Measurements from ENCODE around the gene TRAF2.
"Not testable (repeated sequence)": the region's sequence is repeated elsewhere in the genome, so short reads cannot be mapped to it uniquely, and the experiment has no call there.

TRAF2 gene, protein sequence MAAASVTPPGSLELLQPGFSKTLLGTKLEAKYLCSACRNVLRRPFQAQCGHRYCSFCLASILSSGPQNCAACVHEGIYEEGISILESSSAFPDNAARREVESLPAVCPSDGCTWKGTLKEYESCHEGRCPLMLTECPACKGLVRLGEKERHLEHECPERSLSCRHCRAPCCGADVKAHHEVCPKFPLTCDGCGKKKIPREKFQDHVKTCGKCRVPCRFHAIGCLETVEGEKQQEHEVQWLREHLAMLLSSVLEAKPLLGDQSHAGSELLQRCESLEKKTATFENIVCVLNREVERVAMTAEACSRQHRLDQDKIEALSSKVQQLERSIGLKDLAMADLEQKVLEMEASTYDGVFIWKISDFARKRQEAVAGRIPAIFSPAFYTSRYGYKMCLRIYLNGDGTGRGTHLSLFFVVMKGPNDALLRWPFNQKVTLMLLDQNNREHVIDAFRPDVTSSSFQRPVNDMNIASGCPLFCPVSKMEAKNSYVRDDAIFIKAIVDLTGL

DNA sequence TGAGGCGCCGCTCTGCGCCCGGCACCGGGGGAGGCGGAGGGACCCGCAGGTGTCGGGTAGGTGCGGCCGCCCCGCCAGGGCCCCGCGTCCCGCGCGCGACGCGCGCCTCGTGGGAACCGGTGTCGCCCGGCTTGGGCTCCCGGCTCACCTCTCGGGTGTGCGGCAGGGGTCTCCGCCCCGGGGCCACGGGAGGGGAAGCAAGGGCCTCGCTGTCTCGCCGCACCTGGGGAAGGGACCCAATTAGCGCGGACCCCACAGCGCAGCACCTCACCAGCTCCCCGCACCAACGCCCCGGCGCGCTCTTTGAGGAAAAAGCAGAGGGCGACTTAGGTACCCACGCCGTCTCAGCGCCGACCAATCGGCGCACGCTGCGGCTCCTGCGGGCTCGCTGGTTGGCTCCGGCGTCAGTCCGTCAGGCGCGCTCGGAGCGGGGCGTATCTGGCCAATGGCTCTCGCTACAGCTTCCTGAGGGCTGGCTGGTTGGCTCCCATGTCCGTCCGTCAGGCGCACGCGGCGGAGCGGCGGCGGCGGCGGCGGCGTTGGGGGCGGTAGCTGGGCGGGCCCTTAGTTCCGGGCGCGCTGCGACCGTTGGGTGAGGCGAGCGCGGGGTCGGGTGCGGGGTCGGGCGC lies at the start of gene TRAF2:
Gene TRAF2, plus strand, starts transcription at position 567 of the 629 bp plus-strand sequence. CDS start 12,225 bp downstream, outside the sequence.
- in situ Hi-C loops (cut with MboI; ENCODE audit: low sequenced_read_pairs): no loop called here

DNA sequence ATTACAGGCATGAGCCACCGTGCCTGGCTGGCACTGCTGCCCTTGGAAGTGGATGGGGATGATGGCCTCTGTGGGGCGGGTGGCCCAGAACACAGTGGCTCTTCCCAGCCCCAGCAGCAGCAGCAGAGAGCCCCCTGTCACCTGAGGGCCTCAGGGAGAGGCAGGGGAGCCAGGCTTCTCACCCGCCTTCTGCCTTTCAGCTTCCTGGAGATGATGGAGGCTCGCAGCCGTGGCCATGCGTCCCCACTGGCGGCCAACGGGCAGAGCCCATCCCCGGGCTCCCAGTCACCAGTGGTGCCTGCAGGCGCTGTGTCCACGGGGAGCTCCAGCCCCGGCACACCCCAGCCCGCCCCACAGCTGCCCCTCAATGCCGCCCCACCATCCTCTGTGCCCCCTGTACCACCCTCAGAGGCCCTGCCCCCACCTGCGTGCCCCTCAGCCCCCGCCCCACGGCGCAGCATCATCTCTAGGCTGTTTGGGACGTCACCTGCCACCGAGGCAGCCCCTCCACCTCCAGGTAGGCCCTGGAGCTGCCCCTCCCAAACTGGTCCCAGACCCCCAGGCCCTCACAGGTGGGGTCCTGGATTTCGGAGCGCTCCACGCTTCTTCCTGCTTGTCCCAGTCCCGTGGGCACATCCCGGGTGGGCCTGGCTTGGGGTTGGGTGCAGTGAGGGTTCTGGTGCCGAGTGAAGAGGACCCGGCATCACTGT lies 49.0 kb upstream of the TRAF2 start:
- in situ Hi-C loops (cut with MboI; ENCODE audit: low sequenced_read_pairs): no loop called here

DNA sequence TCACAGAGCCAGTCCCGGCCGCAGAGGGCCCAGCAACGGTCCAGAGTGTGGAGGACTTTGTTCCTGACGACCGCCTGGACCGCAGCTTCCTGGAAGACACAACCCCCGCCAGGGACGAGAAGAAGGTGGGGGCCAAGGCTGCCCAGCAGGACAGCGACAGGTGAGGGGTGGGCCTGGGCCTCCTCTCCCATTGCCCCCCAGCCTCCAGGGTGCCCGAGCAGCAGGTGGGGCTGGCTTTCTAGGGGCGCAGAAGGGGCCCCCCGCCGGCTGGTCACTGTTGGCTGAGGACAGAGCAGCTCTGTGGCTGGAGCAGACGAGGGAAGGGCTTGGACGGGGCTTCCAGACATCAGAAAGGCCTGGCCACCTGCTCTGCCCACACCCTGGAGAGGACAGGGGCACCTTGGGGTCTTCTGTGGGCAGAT lies 48.4 kb upstream of the TRAF2 start:
- in situ Hi-C loops (cut with MboI; ENCODE audit: low sequenced_read_pairs): not testable (repeated sequence)

DNA sequence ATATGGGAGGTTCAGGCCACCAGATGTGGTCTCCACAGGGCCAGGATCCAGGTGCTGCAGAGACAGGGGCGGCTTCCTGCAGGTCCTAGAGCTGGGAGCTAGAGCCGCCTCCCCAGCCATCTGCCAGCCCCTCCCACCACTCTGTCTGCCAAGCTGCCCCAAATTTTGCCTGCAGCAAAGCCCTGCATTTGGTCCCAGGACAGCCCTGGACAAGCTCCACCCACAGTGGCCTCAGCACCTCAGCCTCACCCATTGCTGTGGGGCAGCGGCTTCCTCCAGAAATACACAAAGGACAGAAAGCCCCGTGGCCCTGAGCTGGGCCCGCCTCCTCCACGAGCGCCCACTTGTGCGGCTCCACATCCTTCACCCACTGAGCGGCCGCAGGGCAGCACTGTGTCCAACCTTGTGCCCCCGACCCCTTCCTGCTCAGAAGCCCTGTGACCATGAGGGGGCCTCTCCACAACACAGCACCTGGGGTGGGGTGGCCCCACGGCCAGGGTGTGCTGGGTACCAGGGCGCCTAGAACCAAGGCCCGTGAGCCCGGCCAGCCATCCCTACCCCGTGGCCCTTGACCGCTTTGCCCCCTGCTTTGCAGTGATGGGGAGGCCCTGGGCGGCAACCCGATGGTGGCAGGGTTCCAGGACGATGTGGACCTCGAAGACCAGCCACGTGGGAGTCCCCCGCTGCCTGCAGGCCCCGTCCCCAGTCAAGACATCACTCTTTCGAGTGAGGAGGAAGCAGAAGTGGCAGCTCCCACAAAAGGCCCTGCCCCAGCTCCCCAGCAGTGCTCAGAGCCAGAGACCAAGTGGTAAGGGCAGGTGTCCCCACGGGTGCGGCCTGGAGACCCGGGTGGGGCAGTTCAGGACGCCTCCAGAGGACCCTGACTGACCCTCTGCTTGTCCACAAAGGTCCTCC lies 47.7 kb upstream of the TRAF2 start:
- in situ Hi-C loops (cut with MboI; ENCODE audit: low sequenced_read_pairs): no loop called here

DNA sequence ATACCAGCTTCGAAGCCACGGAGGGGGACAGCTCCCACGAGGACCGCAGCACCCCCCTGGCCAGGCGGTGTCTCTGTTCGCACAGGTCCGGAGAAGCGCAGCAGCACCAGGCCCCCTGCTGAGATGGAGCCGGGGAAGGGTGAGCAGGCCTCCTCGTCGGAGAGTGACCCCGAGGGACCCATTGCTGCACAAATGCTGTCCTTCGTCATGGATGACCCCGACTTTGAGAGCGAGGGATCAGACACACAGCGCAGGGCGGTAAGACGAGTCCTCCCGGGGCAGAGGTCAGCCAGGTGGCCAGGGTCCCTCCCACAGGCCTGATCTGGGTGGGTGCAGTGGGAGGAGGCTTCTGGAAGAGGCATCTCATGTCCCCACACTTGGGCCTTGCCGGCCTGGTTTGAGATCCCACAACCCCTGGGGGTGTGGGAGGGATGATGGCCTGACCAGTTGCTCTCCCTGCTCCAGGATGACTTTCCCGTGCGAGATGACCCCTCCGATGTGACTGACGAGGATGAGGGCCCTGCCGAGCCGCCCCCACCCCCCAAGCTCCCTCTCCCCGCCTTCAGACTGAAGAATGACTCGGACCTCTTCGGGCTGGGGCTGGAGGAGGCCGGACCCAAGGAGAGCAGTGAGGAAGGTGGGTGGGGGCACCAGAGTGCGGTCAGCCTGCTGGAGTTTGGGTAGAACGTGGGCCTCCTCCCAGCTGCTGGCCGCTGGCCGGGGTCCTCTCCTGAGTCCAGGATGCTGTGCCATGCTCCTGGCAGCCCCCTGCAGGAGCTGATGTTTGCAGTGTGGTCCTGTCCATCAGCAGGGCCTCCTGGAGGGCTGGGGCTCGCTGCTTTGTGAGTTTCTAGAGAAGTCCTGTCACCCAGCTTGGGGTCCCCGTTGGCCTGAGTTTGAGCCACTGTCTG lies 46.8 kb upstream of the TRAF2 start:
- in situ Hi-C loops (cut with MboI; ENCODE audit: low sequenced_read_pairs): no loop called here

DNA sequence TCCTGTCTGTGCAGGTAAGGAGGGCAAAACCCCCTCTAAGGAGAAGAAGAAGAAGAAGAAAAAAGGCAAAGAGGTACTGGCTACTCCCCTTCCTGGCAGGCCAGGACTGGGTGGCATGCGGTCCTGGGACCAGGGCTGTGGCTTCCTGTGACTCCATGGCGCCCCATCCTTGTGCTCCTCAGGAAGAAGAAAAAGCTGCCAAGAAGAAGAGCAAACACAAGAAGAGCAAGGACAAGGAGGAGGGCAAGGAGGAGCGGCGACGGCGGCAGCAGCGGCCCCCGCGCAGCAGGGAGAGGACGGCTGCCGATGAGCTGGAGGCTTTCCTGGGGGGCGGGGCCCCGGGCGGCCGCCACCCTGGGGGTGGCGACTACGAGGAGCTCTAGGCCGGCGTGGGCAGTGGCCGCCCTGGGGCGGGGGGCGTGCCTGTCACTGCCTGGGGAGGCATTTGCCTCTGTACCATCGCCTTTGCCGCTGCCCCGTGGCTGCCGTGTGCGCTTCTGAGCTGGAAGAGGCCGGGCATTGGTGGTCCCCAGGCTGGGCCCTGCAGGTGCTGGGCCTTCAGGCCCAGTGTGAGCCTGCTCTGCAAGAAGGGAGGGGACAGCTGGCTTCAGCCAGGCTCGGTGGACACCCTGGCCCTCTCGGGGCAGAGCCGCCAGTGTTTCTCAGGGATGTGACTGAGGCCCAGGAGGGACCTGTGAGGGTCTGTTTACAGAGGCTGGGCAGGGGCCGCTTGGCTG lies 46.0 kb upstream of the TRAF2 start:
- in situ Hi-C loops (cut with MboI; ENCODE audit: low sequenced_read_pairs): no loop called here

DNA sequence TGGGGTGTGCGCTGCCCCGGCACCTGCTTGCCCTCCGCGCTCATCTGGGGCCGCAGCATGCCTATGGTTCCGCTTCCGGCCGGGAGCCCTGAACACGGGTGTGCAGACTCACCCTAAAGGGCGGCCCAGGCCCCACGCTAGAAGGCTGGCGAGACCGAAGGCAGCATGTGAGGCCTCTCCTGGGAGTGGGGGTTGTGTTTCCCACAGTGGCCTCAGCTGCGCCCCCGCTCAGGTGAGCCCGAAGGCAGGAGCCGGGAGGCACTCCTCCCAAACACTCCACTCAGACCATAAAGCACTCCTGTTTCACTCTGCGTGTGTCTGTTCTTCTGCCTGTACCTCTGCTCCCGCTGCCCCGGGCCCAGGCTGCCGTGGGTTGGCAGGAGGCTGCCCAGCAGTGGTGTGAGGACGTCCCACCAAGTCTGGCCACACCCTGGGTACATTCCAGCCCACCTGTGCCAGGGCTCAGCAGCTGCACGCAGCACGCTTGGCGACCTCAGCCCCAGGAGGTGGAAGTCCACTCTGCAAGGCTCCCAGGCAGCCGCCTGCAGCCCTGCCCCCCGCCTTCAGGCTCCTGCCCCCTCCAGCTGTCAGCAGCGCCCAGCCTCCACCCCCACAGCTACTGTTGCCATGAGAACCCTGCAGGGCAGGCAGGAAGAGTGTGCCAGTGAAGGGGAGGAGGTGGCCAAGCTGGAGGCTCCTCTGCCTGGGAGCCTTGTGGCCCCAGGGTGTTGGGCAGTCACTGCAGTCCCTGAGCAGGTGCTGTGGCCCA lies 45.3 kb upstream of the TRAF2 start:
- in situ Hi-C loops (cut with MboI; ENCODE audit: low sequenced_read_pairs): no loop called here

DNA sequence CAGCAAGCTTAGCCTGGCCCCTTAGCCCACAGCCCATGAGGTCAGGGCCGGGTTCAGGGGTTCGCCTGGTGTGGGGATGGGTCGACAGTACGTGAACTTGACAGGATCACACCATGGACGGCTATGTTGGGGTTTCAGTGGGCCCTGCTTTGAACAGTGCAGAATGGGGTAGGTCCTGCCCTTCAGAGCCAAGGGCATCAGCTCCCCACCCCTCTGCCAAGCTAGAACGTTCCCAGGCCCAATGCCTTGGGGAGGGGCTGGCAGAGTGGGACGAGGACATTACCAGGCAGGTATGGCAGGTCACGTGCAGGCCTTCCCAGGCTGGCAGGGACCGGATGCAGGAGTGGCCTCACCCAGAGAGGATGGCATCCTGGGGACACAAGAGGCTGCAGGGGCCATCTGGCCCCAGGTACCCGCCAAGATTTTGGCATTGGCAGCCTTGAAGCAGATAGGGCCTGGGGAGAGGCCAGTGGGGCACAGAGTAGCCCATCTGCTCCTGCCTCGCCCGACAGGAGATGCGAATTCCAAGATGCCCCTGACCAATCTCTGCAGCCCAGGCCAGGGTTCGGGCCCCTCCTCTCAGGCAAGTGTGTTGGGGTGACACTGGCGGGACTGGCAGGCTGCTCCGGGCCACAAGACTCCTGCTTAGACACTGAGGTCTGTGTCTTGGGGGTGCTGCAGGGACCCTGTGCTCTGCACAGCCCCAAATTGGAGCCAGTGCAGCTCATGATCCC lies 44.5 kb upstream of the TRAF2 start:
- in situ Hi-C loops (cut with MboI; ENCODE audit: low sequenced_read_pairs): not testable (repeated sequence)

DNA sequence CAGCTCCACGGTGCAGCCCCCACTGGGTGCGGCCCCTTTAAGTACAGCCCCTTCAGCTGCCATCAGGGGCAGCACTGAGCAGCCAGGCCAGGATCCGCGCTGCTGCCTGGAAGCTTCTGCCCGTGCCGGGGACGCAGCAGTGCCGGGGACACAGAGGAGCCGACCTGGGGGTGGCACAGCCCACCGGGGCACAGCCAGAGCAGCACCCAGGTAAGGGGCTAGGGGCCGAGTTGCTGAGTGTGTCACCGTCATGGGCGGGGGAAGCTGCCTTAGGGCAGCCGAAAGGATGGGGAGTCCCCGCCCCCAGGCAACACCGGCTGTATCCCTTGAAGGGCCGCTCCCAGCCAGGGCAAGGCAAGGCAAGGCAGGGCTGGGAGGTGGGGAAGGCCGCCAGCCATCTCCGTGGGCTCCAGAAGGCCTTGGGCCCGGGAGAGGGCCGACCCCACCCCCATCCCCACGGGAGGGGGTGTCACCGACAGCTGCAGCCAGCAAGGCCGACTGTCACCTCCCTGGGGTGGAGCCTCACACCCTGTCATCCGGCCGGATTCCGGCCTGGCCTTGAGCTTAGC lies 43.9 kb upstream of the TRAF2 start, which contains the start of gene AJM1:
Gene AJM1, plus strand, starts transcription at position 99 of the 569 bp plus-strand sequence. CDS start 1,937 bp downstream, outside the sequence.
- in situ Hi-C loops (cut with MboI; ENCODE audit: low sequenced_read_pairs): not testable (repeated sequence)

DNA sequence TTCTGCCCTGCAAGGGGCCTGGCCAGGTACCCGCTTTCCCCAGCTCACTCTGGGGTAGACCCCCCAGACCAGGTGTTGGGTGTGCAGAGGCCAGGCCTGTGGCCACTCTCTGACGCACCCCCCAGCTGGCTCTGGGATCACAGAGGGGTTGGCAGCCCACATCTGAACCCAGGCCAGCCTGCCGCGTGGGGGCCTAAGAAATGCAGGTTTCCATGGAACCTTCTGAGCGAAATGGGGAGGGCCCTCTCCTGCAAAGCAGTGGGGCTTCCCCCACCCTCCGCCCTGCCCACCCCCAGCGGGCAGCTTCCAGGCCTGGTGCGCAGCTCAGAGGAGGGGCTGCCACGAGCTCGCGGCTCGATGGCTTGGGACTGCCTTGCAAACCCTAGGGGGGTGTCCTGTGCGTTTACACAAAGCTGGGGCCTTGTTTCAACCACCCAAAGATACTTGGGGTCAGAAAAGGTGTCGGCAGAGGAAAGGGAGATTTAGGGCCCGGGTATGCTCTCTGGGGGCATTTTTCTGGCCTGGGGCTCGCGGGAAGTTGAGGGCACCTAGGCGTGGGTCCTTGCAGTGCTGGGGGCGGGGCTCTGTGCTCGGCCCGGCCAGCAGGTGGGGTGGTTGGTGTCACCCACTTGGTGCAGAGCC lies 43.0 kb upstream of the TRAF2 start:
- in situ Hi-C loops (cut with MboI; ENCODE audit: low sequenced_read_pairs): not testable (repeated sequence)

DNA sequence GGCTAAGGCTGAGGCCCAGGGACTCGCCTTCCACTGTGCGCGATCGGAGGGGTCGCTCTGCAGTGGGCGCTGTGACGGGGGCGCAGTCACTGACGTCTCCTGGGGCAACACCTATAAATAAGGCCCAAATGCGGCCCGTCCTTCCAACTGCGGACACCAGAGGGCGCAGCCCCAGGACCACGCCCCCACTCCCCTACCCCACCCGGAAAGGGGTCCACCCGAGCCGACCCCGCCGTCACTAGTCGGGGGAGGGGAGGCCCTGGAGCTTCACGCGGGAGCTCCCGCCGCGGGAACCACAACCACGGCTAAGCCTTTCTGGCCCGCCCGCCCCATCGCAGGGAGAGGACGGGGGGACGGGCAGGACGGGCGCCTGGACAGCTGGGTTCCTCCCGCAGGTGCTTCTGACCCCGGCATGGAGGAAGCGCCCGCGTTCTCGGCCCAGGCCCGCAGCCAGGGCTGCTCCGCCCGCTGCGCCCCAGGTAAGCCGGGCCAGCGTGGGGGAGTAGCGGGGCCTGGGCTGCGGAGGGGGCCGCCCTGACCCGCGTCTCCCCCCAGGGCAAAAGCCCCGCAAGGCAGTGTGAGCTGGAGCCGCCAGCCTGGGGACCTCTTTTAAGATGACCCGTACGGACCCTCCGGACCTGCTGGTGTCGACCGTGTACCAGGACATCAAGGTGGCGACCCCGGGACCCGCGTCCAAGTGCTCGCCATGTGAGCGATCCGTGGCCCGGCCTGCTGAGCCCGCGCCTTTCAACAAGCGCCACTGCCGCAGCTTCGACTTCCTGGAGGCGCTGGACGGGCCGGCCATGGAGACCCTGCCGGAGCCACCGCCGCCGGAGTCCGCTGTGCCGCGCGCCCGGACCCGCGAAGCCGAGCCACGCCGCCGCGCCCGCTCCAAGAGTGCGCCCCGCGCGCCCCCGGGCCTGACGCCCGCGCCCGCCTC lies 42.2 kb upstream of the TRAF2 start:
- in situ Hi-C loops (cut with MboI; ENCODE audit: low sequenced_read_pairs): not testable (repeated sequence)

DNA sequence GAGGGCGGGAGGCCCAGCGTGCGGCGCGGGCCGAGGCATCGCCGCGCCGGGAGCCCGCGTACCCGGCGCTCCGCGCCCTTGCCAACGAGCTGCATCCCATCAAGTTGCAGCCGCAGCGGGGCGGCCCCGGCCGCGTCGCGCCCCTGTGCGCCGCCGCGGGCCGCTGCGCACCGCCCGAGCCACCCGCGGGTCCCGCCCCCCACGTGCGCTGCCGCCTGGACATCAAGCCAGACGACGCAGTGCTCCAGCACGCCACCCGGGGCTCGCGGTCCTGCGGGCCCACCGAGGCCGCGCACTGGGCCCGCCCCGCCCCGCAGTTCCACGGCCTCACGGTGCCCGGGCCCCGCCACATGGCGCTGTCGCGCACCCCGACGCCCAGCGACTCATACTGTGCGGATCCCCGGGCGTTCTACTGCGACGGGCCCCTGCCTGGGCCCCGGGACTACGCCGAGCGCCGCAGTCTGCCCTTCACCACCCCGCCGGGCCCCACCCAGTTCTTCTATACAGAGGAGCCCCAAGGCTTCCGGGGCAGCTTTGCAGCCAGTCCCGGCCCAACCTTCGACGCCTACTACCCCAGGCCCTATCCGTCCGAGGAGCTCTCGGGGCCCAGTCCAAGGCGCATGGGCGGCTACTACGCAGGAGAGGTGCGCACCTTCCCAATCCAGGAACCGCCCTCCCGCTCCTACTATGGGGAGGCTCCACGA lies 41.4 kb upstream of the TRAF2 start:
- in situ Hi-C loops (cut with MboI; ENCODE audit: low sequenced_read_pairs): no loop called here

DNA sequence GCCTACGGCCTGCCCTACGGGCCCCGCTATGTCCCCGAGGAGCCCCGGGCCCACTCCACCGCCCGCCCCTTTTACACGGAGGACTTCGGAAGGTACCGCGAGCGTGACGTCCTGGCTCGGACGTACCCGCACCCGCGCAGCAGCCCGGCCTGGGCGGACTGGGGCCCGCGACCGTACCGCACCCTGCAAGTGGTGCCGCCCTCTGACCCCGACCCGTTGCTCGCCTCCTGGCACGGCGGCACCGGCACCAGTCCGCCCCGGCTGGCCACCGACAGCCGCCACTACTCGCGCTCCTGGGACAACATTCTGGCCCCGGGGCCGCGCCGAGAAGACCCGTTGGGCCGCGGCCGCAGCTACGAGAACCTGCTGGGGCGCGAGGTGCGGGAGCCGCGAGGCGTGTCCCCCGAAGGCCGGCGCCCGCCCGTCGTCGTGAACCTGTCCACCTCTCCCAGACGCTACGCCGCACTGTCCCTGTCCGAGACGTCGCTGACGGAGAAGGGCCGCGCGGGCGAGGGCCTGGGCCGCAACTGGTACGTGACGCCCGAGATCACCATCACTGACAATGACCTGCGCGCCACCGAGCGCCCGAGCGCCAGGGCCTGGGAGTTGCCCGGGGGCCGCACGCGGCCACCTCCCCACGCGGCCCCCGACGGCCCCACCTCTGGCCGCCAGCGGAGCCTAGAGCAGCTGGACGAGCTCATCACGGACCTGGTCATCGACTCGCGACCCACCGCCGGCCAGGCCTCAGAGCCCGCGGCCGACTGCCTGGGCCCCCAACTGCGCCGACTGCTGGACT lies 40.7 kb upstream of the TRAF2 start:
- in situ Hi-C loops (cut with MboI; ENCODE audit: low sequenced_read_pairs): no loop called here
